Liver (tissue), 9 donors: ENCODE measurements around the gene DCTN1. TPM values are rescaled to one million over a fixed set of nuclear protein-coding genes. Genes with fewer than 3 reads are reported as not detected.

ENCODE experiments used
- DNase-seq: peaks from one replicate; pipeline ENCODE4 v3.0.0-alpha.2; 2017; ENCODE audit warnings: low spot score
- H3K27ac ChIP-seq, 2 donors: one replicate each; pipeline ENCODE4 v1.7.0; 2013; ENCODE audit warnings: inconsistent platforms in 2 of 2, low read length in 2 of 2, control low read depth in 1 of 2, low read depth in 1 of 2, mild to moderate bottlenecking in 1 of 2
- H3K27me3 ChIP-seq, 4 donors: one replicate each; pipeline versions ENCODE4 v1.6.1 to v1.7.0; 2013; ENCODE audit warnings: low read length in 3 of 4, inconsistent platforms in 1 of 4, mild to moderate bottlenecking in 1 of 4, moderate library complexity in 1 of 4; ENCODE audit not compliant: control insufficient read depth in 4 of 4, insufficient read depth in 4 of 4
- H3K36me3 ChIP-seq, 4 donors: one replicate each; pipeline versions ENCODE4 v1.6.1 to v1.7.0; 2013; ENCODE audit warnings: low read length in 3 of 4, mild to moderate bottlenecking in 3 of 4, low read depth in 1 of 4, moderate library complexity in 1 of 4; ENCODE audit not compliant: control insufficient read depth in 4 of 4, insufficient read depth in 3 of 4
- H3K4me1 ChIP-seq, 4 donors: one replicate each; pipeline versions ENCODE4 v1.6.1 to v1.7.0; 2013; ENCODE audit warnings: low read length in 3 of 4, mild to moderate bottlenecking in 3 of 4, moderate library complexity in 1 of 4; ENCODE audit not compliant: control insufficient read depth in 4 of 4, insufficient read depth in 4 of 4
- H3K4me3 ChIP-seq, 3 donors: one replicate each; pipeline versions ENCODE4 v1.6.1 to v1.7.0; 2013; ENCODE audit warnings: low read length in 3 of 3, control low read depth in 1 of 3, low read depth in 1 of 3, mild to moderate bottlenecking in 1 of 3
- H3K9ac ChIP-seq, 2 donors: one replicate each; pipeline ENCODE4 v1.7.0; 2013; ENCODE audit warnings: low read length in 2 of 2, mild to moderate bottlenecking in 2 of 2, moderate library complexity in 2 of 2, control low read depth in 1 of 2, low read depth in 1 of 2
- H3K9me3 ChIP-seq, 4 donors: one replicate each; pipeline versions ENCODE4 v1.6.1 to v1.7.0; 2013; ENCODE audit warnings: low read length in 3 of 4; ENCODE audit not compliant: control insufficient read depth in 4 of 4
- EGR1 ChIP-seq, 2 donors: IDR thresholded peaks; 2 replicates each; pipeline ENCODE4 v1.6.1; 2016 to 2018; ENCODE audit warnings: antibody characterized with exemption in 2 of 2, low read depth in 2 of 2
- FOXA1 ChIP-seq: IDR thresholded peaks from 2 replicates; pipeline ENCODE4 v1.6.1; 2016; ENCODE audit warnings: antibody characterized with exemption
- FOXA2 ChIP-seq: IDR thresholded peaks from 2 replicates; pipeline ENCODE4 v1.6.1; 2016; ENCODE audit warnings: antibody characterized with exemption
- GABPA ChIP-seq, 2 donors: IDR thresholded peaks in 1 of 2; conservative IDR thresholded peaks in 1 of 2; 2 replicates each; pipeline ENCODE4 v1.6.1; 2016; ENCODE audit warnings: antibody characterized with exemption in 2 of 2, mild to moderate bottlenecking in 1 of 2, moderate library complexity in 1 of 2
- HNF4A ChIP-seq, 2 donors: conservative IDR thresholded peaks; 2 replicates each; pipeline ENCODE4 v1.6.1; 2016; ENCODE audit warnings: antibody characterized with exemption in 2 of 2, mild to moderate bottlenecking in 2 of 2
- JUND ChIP-seq, 2 donors: IDR thresholded peaks; 2 replicates each; pipeline ENCODE4 v1.6.1; 2016; ENCODE audit warnings: antibody characterized with exemption in 2 of 2
- NR2F2 ChIP-seq: IDR thresholded peaks from 2 replicates; pipeline ENCODE4 v1.6.1; 2016; ENCODE audit warnings: antibody characterized with exemption
- RAD21 ChIP-seq, 2 donors: IDR thresholded peaks; 2 replicates each; pipeline ENCODE4 v1.6.1; 2016; ENCODE audit warnings: antibody characterized with exemption in 2 of 2, mild to moderate bottlenecking in 2 of 2
- RXRA ChIP-seq, 2 donors: IDR thresholded peaks; 2 replicates each; pipeline ENCODE4 v1.6.1; 2017 to 2018; ENCODE audit warnings: antibody characterized with exemption in 2 of 2, mild to moderate bottlenecking in 1 of 2
- SP1 ChIP-seq: IDR thresholded peaks from 2 replicates; pipeline ENCODE4 v1.6.1; 2018; ENCODE audit warnings: antibody characterized with exemption, mild to moderate bottlenecking
- TAF1 ChIP-seq: conservative IDR thresholded peaks from 2 replicates; pipeline ENCODE4 v1.6.1; 2016; ENCODE audit warnings: antibody characterized with exemption, mild to moderate bottlenecking
- YY1 ChIP-seq: IDR thresholded peaks from 2 replicates; pipeline ENCODE4 v1.6.1; 2016; ENCODE audit warnings: antibody characterized with exemption, mild to moderate bottlenecking
- WGBS: extraction: QIAGEN DNeasy Blood & Tissue Kit; methylation state at CpG from one replicate; pipeline ENCODE4 v1.1.7; 2013; 5-methylcytosine and 5-hydroxymethylcytosine counted together
- polyA plus RNA-seq, 2 donors: library from polyadenylated mRNA; stranded (reverse) in 1 of 2; unstranded in 1 of 2; fragments of 200-250 nt in 1 of 2; fragments of >200 nt in 1 of 2; fragmentation: Nextera tagmentation in 1 of 2; extraction: Ambion mirVana in 1 of 2; gene quantifications; one replicate each; pipeline versions ENCODE4 v1.2.1 to v1.2.3, GENCODE V29; 2013 to 2015
- total RNA-seq, 2 donors: library from RNA; depleted of rRNA; stranded (reverse); fragments of >200 nt; gene quantifications; one replicate each; pipeline ENCODE4 v1.2.3, GENCODE V29; 2014
- TF ChIP-seq, protein P1 (sequence below): fragments of 150-350 bp; IDR thresholded peaks from 2 replicates; pipeline ENCODE4 v1.5.1; 2017; ENCODE audit warnings: improper control_type of control experiment, low read depth, low read length; ENCODE audit not compliant: missing input control
- TF ChIP-seq, protein P2 (sequence below): IDR thresholded peaks from 2 replicates; pipeline ENCODE4 v1.6.1; 2016; ENCODE audit warnings: antibody characterized with exemption
- TF ChIP-seq, protein P3 (sequence below): IDR thresholded peaks from 2 replicates; pipeline ENCODE4 v1.6.1; 2016; ENCODE audit warnings: antibody characterized with exemption, mild to moderate bottlenecking
- TF ChIP-seq, protein P4 (sequence below): IDR thresholded peaks from 2 replicates; pipeline ENCODE4 v1.6.1; 2016; ENCODE audit warnings: antibody characterized with exemption
- TF ChIP-seq, protein P5 (sequence below): IDR thresholded peaks from 2 replicates; pipeline ENCODE4 v1.6.1; 2016; ENCODE audit warnings: antibody characterized with exemption
- donor health status: healthy.
- donor health status: healthy.
- donor health status: healthy.
- donor health status: healthy.
- donor health status: healthy.

DCTN1 gene
- total and polyA plus RNA-seq, 4 donors: 29.7 to 40.9 (median 33.5) TPM

DNA sequence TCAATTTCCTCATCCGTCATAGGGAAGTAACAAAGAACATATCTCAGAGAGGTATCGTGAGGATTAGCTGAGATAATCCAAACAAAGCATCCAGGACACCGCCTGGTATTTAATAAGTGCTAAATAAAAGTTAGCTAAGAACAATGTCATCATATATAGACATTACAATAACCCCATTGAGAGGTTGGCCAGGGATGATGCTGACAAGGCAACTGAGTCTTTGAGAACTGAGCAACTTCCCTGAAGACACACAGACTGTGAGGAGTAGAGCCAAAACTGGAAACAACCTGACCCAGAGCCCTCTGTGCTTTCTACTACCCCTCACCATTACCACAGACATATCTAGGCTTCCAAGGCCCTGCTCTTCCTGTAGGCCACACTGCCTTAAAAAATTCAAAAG lies 1.6 kb upstream of the DCTN1 start:
- WGBS: 94% methylated on average over 3 of the region's 3 CpGs
- H3K36me3 ChIP-seq: peaks cover 0 to 9% (median 5%) of the 10 kb centered on the region in 4 donors
- H3K27ac ChIP-seq: no peak overlapping the region
- DNase-seq: no peak
- no peak overlapping the region for H3K9ac ChIP-seq
- TF ChIP-seq FOXA2 (no peak), RXRA (IDR thresholded peaks at IDR 0.05) (no peak), FOXA1 (no peak), GABPA (IDR thresholded peaks at IDR 0.05 in 1 of 2, conservative IDR thresholded peaks at IDR 0.05 in 1 of 2) (no peak), HNF4A (conservative IDR thresholded peaks at IDR 0.05) (no peak), EGR1 (IDR thresholded peaks at IDR 0.05; ENCODE audit: low read depth in 2 of 2) (no peak), TAF1 (no peak), YY1 (no peak), NR2F2 (no peak), SP1 (no peak), JUND (IDR thresholded peaks at IDR 0.05) (no peak)
- TF ChIP-seq, protein P1, sequence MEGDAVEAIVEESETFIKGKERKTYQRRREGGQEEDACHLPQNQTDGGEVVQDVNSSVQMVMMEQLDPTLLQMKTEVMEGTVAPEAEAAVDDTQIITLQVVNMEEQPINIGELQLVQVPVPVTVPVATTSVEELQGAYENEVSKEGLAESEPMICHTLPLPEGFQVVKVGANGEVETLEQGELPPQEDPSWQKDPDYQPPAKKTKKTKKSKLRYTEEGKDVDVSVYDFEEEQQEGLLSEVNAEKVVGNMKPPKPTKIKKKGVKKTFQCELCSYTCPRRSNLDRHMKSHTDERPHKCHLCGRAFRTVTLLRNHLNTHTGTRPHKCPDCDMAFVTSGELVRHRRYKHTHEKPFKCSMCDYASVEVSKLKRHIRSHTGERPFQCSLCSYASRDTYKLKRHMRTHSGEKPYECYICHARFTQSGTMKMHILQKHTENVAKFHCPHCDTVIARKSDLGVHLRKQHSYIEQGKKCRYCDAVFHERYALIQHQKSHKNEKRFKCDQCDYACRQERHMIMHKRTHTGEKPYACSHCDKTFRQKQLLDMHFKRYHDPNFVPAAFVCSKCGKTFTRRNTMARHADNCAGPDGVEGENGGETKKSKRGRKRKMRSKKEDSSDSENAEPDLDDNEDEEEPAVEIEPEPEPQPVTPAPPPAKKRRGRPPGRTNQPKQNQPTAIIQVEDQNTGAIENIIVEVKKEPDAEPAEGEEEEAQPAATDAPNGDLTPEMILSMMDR: no peak
- TF ChIP-seq, protein P2, sequence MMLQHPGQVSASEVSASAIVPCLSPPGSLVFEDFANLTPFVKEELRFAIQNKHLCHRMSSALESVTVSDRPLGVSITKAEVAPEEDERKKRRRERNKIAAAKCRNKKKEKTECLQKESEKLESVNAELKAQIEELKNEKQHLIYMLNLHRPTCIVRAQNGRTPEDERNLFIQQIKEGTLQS: no peak
- TF ChIP-seq, protein P3, sequence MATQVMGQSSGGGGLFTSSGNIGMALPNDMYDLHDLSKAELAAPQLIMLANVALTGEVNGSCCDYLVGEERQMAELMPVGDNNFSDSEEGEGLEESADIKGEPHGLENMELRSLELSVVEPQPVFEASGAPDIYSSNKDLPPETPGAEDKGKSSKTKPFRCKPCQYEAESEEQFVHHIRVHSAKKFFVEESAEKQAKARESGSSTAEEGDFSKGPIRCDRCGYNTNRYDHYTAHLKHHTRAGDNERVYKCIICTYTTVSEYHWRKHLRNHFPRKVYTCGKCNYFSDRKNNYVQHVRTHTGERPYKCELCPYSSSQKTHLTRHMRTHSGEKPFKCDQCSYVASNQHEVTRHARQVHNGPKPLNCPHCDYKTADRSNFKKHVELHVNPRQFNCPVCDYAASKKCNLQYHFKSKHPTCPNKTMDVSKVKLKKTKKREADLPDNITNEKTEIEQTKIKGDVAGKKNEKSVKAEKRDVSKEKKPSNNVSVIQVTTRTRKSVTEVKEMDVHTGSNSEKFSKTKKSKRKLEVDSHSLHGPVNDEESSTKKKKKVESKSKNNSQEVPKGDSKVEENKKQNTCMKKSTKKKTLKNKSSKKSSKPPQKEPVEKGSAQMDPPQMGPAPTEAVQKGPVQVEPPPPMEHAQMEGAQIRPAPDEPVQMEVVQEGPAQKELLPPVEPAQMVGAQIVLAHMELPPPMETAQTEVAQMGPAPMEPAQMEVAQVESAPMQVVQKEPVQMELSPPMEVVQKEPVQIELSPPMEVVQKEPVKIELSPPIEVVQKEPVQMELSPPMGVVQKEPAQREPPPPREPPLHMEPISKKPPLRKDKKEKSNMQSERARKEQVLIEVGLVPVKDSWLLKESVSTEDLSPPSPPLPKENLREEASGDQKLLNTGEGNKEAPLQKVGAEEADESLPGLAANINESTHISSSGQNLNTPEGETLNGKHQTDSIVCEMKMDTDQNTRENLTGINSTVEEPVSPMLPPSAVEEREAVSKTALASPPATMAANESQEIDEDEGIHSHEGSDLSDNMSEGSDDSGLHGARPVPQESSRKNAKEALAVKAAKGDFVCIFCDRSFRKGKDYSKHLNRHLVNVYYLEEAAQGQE: no peak
- TF ChIP-seq, protein P4, sequence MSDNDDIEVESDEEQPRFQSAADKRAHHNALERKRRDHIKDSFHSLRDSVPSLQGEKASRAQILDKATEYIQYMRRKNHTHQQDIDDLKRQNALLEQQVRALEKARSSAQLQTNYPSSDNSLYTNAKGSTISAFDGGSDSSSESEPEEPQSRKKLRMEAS: no peak
- TF ChIP-seq, protein P5, sequence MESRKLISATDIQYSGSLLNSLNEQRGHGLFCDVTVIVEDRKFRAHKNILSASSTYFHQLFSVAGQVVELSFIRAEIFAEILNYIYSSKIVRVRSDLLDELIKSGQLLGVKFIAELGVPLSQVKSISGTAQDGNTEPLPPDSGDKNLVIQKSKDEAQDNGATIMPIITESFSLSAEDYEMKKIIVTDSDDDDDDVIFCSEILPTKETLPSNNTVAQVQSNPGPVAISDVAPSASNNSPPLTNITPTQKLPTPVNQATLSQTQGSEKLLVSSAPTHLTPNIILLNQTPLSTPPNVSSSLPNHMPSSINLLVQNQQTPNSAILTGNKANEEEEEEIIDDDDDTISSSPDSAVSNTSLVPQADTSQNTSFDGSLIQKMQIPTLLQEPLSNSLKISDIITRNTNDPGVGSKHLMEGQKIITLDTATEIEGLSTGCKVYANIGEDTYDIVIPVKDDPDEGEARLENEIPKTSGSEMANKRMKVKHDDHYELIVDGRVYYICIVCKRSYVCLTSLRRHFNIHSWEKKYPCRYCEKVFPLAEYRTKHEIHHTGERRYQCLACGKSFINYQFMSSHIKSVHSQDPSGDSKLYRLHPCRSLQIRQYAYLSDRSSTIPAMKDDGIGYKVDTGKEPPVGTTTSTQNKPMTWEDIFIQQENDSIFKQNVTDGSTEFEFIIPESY: no peak
- H3K27me3 ChIP-seq: no peaks in the 10 kb centered on the region
- no peaks in the 10 kb centered on the region for H3K9me3 ChIP-seq
- H3K4me3 ChIP-seq: no peak overlapping the region
- H3K4me1 ChIP-seq: peaks cover 3 to 24% (median 10%) of the 10 kb centered on the region in 4 donors

DNA sequence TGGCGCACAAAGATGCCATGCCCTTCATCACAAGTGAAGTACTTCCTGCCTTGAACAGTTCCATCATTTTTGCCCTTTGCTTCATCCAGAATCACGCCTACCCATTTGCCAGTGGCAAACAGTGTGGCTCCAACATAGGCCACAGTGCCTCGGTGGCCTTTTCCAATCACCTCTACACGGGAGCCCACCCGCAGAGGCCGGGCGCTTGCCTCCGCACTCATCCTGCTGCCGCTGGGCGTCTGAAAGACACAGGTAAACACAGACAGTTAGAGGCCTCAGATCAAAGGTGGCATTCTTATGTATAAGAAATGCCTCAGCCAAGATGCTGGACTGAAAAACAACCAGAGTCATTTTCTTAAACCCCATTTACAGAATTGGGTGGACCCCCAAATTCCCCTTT lies 2.1 kb downstream of the DCTN1 start:
- no peak for DNase-seq
- no peaks in the 10 kb centered on the region for H3K9me3 ChIP-seq
- no peak overlapping the region for H3K27ac ChIP-seq
- no peaks in the 10 kb centered on the region for H3K27me3 ChIP-seq
- peaks cover 0 to 16% (median 9%) of the 10 kb centered on the region in 4 donors for H3K36me3 ChIP-seq
- no peak overlapping the region for H3K9ac ChIP-seq
- H3K4me3 ChIP-seq: no peak overlapping the region
- H3K4me1 ChIP-seq: peaks cover 0 to 10% (median 2%) of the 10 kb centered on the region in 4 donors
- WGBS: 96% methylated on average over 10 of the region's 10 CpGs
- TF ChIP-seq, protein P3: no peak
- TF ChIP-seq FOXA2 (no peak), NR2F2 (no peak), RXRA (IDR thresholded peaks at IDR 0.05) (no peak), YY1 (no peak), RAD21 (IDR thresholded peaks at IDR 0.05) (no peak), HNF4A (conservative IDR thresholded peaks at IDR 0.05) (no peak)
- TF ChIP-seq, protein P1: no peak
